HG02938 (cell line): ENCODE data around the gene FSTL4.

ENCODE experiments used
- ATAC-seq: cut with Tn5 transposase; IDR thresholded peaks from one replicate; pipeline ENCODE4 v1.9.1; 2021; ENCODE audit warnings: mild to moderate bottlenecking, moderate library complexity; ENCODE audit not compliant: unreplicated experiment

The FSTL4 gene

GRCh38 chr5:133371371-133372155, 240.8 kb downstream of the FSTL4 start:
- no peak for ATAC-seq

- no peak for ATAC-seq
These were observed 241.4 kb downstream of the FSTL4 start for GRCh38 chr5:133370904-133371303.

GRCh38 chr5:133370036-133370831, 242.1 kb downstream of the FSTL4 start:
- ATAC-seq: no peak

GRCh38 chr5:133368916-133369783, 243.2 kb downstream of the FSTL4 start:
- ATAC-seq: no peak

GRCh38 chr5:133367984-133368383, 244.4 kb downstream of the FSTL4 start:
- ATAC-seq: no peak

GRCh38 chr5:133367071-133367786, 245.1 kb downstream of the FSTL4 start:
- ATAC-seq: no peak

- ATAC-seq: no peak
These were observed 245.9 kb downstream of the FSTL4 start for GRCh38 chr5:133366438-133366837.

- ATAC-seq: no peak
These were observed 246.6 kb downstream of the FSTL4 start for GRCh38 chr5:133365738-133366137.

GRCh38 chr5:133364936-133365707, 247.2 kb downstream of the FSTL4 start:
- ATAC-seq: no peak

- ATAC-seq: no peak
These were observed 248.3 kb downstream of the FSTL4 start for GRCh38 chr5:133363807-133364587.

GRCh38 chr5:133362438-133362837, 249.9 kb downstream of the FSTL4 start:
- ATAC-seq: no peak

- ATAC-seq: no peak
These were observed 250.4 kb downstream of the FSTL4 start for GRCh38 chr5:133361922-133362321.

GRCh38 chr5:133360693-133361472, 251.5 kb downstream of the FSTL4 start:
- no peak for ATAC-seq

GRCh38 chr5:133359861-133360260, 252.5 kb downstream of the FSTL4 start:
- no peak for ATAC-seq

- ATAC-seq: no peak
These were observed 254.1 kb downstream of the FSTL4 start for GRCh38 chr5:133358271-133358670.

GRCh38 chr5:133357758-133358157, 254.6 kb downstream of the FSTL4 start:
- no peak for ATAC-seq

- ATAC-seq: no peak
These were observed 255.3 kb downstream of the FSTL4 start for GRCh38 chr5:133356984-133357421.

GRCh38 chr5:133356396-133356983, 255.9 kb downstream of the FSTL4 start:
- no peak for ATAC-seq
